GM06990 (cell line): Measurements from ENCODE around the gene ZNF277.

Experiments used
- DNase-seq: peaks from one replicate; pipeline ENCODE4 v3.0.0-alpha.2; 2011; ENCODE audit not compliant: insufficient read length; ENCODE audit errors: extremely low read depth
- H3K27me3 ChIP-seq: replicated peaks from 2 replicates; pipeline ENCODE4 v1.6.0; 2011; ENCODE audit warnings: low read length; ENCODE audit not compliant: control insufficient read depth, insufficient read depth
- H3K36me3 ChIP-seq: 2 replicates; pipeline ENCODE4 v1.5.1; 2011; ENCODE audit warnings: low read length; ENCODE audit not compliant: control insufficient read depth, insufficient read depth
- H3K4me3 ChIP-seq: replicated peaks from 2 replicates; pipeline ENCODE4 v1.5.1; 2011; ENCODE audit warnings: low read depth, mild to moderate bottlenecking, control low read depth, low read length
- CTCF ChIP-seq: IDR thresholded peaks from 2 replicates; pipeline ENCODE4 v1.5.1; 2011; ENCODE audit warnings: low read length, control low read depth, mild to moderate bottlenecking, inconsistent platforms; ENCODE audit not compliant: insufficient read depth, poor library complexity, severe bottlenecking

ZNF277 gene

GRCh38 chr7:112361154-112361553 lies 154.7 kb downstream of the ZNF277 start:
- H3K27me3 ChIP-seq = no peaks in the 10 kb centered on the region
- no peak for DNase-seq
- no peaks in the 10 kb centered on the region for H3K36me3 ChIP-seq
- TF ChIP-seq CTCF = no peak
- no peak overlapping the region for H3K4me3 ChIP-seq

GRCh38 chr7:112362053-112362650 lies 155.7 kb downstream of the ZNF277 start:
- H3K4me3 ChIP-seq = no peak overlapping the region
- DNase-seq = no peak

GRCh38 chr7:112362731-112363131 lies 156.2 kb downstream of the ZNF277 start:
- no peaks in the 10 kb centered on the region for H3K36me3 ChIP-seq
- TF ChIP-seq CTCF = no peak
- no peak overlapping the region for H3K4me3 ChIP-seq
- H3K27me3 ChIP-seq = no peaks in the 10 kb centered on the region
- no peak for DNase-seq

More at GRCh38 chr7:112362053-112362650, 155.7 kb downstream of the ZNF277 start:
- no peak for TF ChIP-seq CTCF
- H3K27me3 ChIP-seq = no peaks in the 10 kb centered on the region
- H3K36me3 ChIP-seq = no peaks in the 10 kb centered on the region

- DNase-seq = no peak
- no peak overlapping the region for H3K4me3 ChIP-seq
- no peak for TF ChIP-seq CTCF
- H3K36me3 ChIP-seq = no peaks in the 10 kb centered on the region
- no peaks in the 10 kb centered on the region for H3K27me3 ChIP-seq
Observed at GRCh38 chr7:112364388-112364787, 157.9 kb downstream of the ZNF277 start.

GRCh38 chr7:112365551-112365950 lies 159.1 kb downstream of the ZNF277 start:
- no peak for TF ChIP-seq CTCF
- Histone ChIP-seq H3K4me3 (no peak overlapping the region), H3K36me3 (no peaks in the 10 kb centered on the region), H3K27me3 (no peaks in the 10 kb centered on the region)
- DNase-seq = no peak

- Histone ChIP-seq H3K36me3 (no peaks in the 10 kb centered on the region), H3K27me3 (no peaks in the 10 kb centered on the region), H3K4me3 (no peak overlapping the region)
- DNase-seq = no peak
- TF ChIP-seq CTCF = no peak
Observed at GRCh38 chr7:112366886-112367285, 160.4 kb downstream of the ZNF277 start.
